MM.1S (cell line): ENCODE results near the gene FRMPD2.

ENCODE experiments used
- DNase-seq: peaks from one replicate; pipeline ENCODE4 v3.0.0-alpha.2; 2015
- H2AFZ ChIP-seq: fragments of 300-600 bp; sonication (generic); 2 replicates; pipeline ENCODE4 v1.6.0; 2016; ENCODE audit warnings: antibody characterized with exemption, low read length
- H3F3A ChIP-seq: fragments of 300-600 bp; sonication (generic); 2 replicates; pipeline ENCODE4 v1.6.1; 2016; ENCODE audit warnings: mild to moderate bottlenecking, antibody characterized with exemption, low read length, moderate library complexity, mixed read lengths; ENCODE audit not compliant: insufficient read depth
- H3K27ac ChIP-seq: fragments of 300-600 bp; sonication (generic); 2 replicates; pipeline ENCODE4 v1.5.1; 2016; ENCODE audit warnings: mild to moderate bottlenecking, low read length
- H3K27me3 ChIP-seq: fragments of 300-600 bp; sonication (generic); replicated peaks from 2 replicates; pipeline ENCODE4 v1.6.0; 2016; ENCODE audit warnings: low read length; ENCODE audit not compliant: insufficient read depth
- H3K36me3 ChIP-seq: fragments of 300-600 bp; sonication (generic); replicated peaks from 2 replicates; pipeline ENCODE4 v1.6.1; 2016; ENCODE audit warnings: mild to moderate bottlenecking, low read length, mixed read lengths; ENCODE audit not compliant: insufficient read depth
- H3K4me1 ChIP-seq: fragments of 300-600 bp; sonication (generic); 2 replicates; pipeline ENCODE4 v1.6.1; 2016; ENCODE audit warnings: low read length, mixed read lengths
- H3K4me2 ChIP-seq: fragments of 300-600 bp; sonication (generic); 2 replicates; pipeline ENCODE4 v1.6.0; 2016; ENCODE audit warnings: low read depth, low read length
- H3K4me3 ChIP-seq: fragments of 300-600 bp; sonication (generic); 2 replicates; pipeline ENCODE4 v1.5.1; 2016; ENCODE audit warnings: low read length, mixed read lengths
- H3K79me2 ChIP-seq: fragments of 300-600 bp; sonication (generic); 2 replicates; pipeline ENCODE4 v1.6.1; 2016; ENCODE audit warnings: mixed run types, low read length, mixed read lengths
- H3K9ac ChIP-seq: fragments of 300-600 bp; sonication (generic); 2 replicates; pipeline ENCODE4 v1.6.1; 2016; ENCODE audit warnings: low read length, mixed read lengths
- H3K9me2 ChIP-seq: fragments of 300-600 bp; sonication (generic); replicated peaks from 2 replicates; pipeline ENCODE4 v1.6.1; 2016; ENCODE audit warnings: mild to moderate bottlenecking, low read length, mixed read lengths; ENCODE audit not compliant: insufficient read depth
- H3K9me3 ChIP-seq: fragments of 300-600 bp; sonication (generic); replicated peaks from 2 replicates; pipeline ENCODE4 v1.6.1; 2016; ENCODE audit warnings: mild to moderate bottlenecking, low read length, mixed read lengths; ENCODE audit not compliant: insufficient read depth
- H4K20me1 ChIP-seq: fragments of 300-600 bp; sonication (generic); 2 replicates; pipeline ENCODE4 v1.6.1; 2016; ENCODE audit warnings: mild to moderate bottlenecking, low read length, moderate library complexity, mixed read lengths; ENCODE audit not compliant: insufficient read depth
- EZH2 ChIP-seq: fragments of 300-600 bp; sonication (generic); optimal IDR thresholded peaks from 2 replicates; pipeline ENCODE3; 2017; ENCODE audit warnings: low read depth, mild to moderate bottlenecking, antibody characterized with exemption, low read length, mixed read lengths
- EZH2phosphoT487 ChIP-seq: fragments of 300-600 bp; sonication (generic); IDR thresholded peaks from 2 replicates; pipeline ENCODE4 v1.6.1; 2018; ENCODE audit warnings: antibody characterized with exemption, low read length
- TF ChIP-seq, protein P1 (sequence below): fragments of 300-600 bp; sonication (generic); IDR thresholded peaks from 2 replicates; pipeline ENCODE4 v1.5.1; 2016; ENCODE audit warnings: antibody characterized with exemption, low read length, mixed read lengths

Gene FRMPD2

DNA sequence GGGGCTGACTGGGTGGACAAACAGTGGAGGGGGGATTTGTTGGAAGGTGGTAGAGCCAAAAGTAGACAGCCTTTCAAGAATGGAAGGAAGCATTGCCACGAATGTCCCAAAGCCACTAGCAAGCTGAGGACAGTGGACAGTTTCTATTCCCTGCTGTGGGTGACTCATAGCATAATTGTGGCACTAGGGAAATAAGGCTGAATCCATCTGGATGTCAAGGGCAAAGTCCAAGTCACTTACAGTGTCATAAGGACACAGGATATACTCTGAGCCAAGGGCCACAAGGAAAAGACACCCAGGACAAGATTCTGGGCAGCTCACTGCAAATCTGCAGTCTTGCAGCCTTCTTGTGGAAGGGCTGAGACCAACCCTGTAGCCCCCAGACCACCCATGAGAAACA, 79.7 kb downstream of the FRMPD2 start:
- H4K20me1 ChIP-seq: no peaks in the 10 kb centered on the region
- H3K9me3 ChIP-seq: no peaks in the 10 kb centered on the region
- no peaks in the 10 kb centered on the region for H3F3A ChIP-seq
- no peak overlapping the region for H3K4me3 ChIP-seq
- no peaks in the 10 kb centered on the region for H3K9me2 ChIP-seq
- no peak overlapping the region for H3K27ac ChIP-seq
- no peak overlapping the region for H2AFZ ChIP-seq
- no peak for TF ChIP-seq EZH2phosphoT487
- no peak for TF ChIP-seq EZH2
- TF ChIP-seq, protein P1, sequence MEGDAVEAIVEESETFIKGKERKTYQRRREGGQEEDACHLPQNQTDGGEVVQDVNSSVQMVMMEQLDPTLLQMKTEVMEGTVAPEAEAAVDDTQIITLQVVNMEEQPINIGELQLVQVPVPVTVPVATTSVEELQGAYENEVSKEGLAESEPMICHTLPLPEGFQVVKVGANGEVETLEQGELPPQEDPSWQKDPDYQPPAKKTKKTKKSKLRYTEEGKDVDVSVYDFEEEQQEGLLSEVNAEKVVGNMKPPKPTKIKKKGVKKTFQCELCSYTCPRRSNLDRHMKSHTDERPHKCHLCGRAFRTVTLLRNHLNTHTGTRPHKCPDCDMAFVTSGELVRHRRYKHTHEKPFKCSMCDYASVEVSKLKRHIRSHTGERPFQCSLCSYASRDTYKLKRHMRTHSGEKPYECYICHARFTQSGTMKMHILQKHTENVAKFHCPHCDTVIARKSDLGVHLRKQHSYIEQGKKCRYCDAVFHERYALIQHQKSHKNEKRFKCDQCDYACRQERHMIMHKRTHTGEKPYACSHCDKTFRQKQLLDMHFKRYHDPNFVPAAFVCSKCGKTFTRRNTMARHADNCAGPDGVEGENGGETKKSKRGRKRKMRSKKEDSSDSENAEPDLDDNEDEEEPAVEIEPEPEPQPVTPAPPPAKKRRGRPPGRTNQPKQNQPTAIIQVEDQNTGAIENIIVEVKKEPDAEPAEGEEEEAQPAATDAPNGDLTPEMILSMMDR: no peak
- H3K79me2 ChIP-seq: no peaks in the 10 kb centered on the region
- DNase-seq: no peak
- no peaks in the 10 kb centered on the region for H3K36me3 ChIP-seq
- H3K4me1 ChIP-seq: no peaks in the 10 kb centered on the region
- no peak overlapping the region for H3K9ac ChIP-seq
- H3K27me3 ChIP-seq: no peaks in the 10 kb centered on the region
- no peak overlapping the region for H3K4me2 ChIP-seq

DNA sequence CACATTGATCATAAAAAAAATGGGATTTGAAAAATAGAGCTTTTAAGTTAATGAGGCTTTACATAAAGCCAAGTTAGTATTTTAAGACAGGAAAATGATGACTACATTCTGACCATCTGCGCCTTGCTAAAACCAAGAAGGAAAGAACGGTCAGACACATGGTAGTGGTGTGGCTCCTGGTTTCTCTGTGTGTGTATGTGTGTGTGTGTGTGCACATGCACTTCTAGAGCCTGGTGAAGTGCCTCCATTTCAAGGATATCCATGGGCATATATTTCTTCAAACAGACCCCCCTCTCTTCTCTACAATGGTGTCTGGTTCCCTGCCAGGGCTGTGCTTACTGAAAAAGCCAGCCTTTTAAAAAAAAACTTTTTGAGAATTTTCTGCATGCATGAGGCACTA, 80.9 kb downstream of the FRMPD2 start:
- TF ChIP-seq, protein P1: no peak
- TF ChIP-seq EZH2: no peak
- no peak for TF ChIP-seq EZH2phosphoT487
- H3K27me3 ChIP-seq: no peaks in the 10 kb centered on the region

DNA sequence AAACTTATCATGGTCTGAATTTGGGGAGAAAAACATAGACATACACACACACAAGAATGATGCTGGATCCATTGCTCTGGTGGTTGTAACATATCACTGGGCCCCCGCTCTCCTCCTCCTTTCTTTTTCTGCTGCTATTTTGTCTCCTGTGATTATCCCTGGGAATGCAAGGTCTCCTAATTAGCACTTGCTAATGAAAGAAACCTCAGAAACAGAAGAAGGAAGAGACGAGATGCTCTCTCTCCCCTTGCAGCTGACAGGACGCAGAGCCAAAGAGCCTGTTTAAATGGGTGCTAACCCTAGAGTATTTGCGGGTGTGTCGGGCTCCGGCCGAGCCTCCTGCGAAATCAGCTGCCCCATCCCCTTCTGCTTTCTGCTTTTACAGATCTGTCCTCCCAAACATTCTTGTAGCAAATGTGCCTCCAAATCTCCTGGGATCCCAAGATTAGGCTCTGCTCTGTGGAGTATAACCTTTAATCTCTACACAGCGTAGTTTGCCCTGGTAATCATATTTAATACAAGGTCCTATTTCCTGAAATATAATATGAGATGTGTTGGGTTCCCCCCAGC, 81.5 kb downstream of the FRMPD2 start:
- H3K4me1 ChIP-seq: no peaks in the 10 kb centered on the region
- H3K36me3 ChIP-seq: no peaks in the 10 kb centered on the region
- no peaks in the 10 kb centered on the region for H4K20me1 ChIP-seq
- no peak overlapping the region for H3K9ac ChIP-seq
- no peak overlapping the region for H3K4me2 ChIP-seq
- H2AFZ ChIP-seq: no peak overlapping the region
- TF ChIP-seq, protein P1: no peak
- TF ChIP-seq EZH2phosphoT487 (no peak), EZH2 (no peak)
- H3K79me2 ChIP-seq: no peaks in the 10 kb centered on the region
- H3K27ac ChIP-seq: no peak overlapping the region
- no peaks in the 10 kb centered on the region for H3K9me2 ChIP-seq
- no peaks in the 10 kb centered on the region for H3K27me3 ChIP-seq
- no peak for DNase-seq
- no peak overlapping the region for H3K4me3 ChIP-seq
- no peaks in the 10 kb centered on the region for H3K9me3 ChIP-seq
- no peaks in the 10 kb centered on the region for H3F3A ChIP-seq

More for the DNA sequence above, 80.9 kb downstream of the FRMPD2 start:
- no peak for DNase-seq
- H3K9me3 ChIP-seq: no peaks in the 10 kb centered on the region
- no peaks in the 10 kb centered on the region for H4K20me1 ChIP-seq
- no peak overlapping the region for H3K4me2 ChIP-seq
- H3F3A ChIP-seq: no peaks in the 10 kb centered on the region
- H3K27ac ChIP-seq: no peak overlapping the region
- no peaks in the 10 kb centered on the region for H3K9me2 ChIP-seq
- H2AFZ ChIP-seq: no peak overlapping the region
- H3K36me3 ChIP-seq: no peaks in the 10 kb centered on the region
- H3K79me2 ChIP-seq: no peaks in the 10 kb centered on the region
- H3K4me3 ChIP-seq: no peak overlapping the region
- H3K9ac ChIP-seq: no peak overlapping the region
- H3K4me1 ChIP-seq: no peaks in the 10 kb centered on the region
